OCI-LY7 (cell line): ENCODE data around the gene PER3. TPM values are rescaled to one million over a fixed set of nuclear protein-coding genes. Genes with fewer than 3 reads are reported as not detected.

ENCODE experiments used
- BruUV-seq: library from RNA; stranded (reverse); fragments of 400-500 nt; replicated peaks from 2 replicates; lab custom pipeline; 2021; lab: Mats Ljungman, UMichigan
- CTCF ChIA-PET: fragments of 300-600 bp; sonication (Branson Sonifier 250); formaldehyde crosslinking; loops from one replicate; lab custom pipeline; 2022; ENCODE audit warnings: antibody characterized with exemption; ENCODE audit not compliant: unreplicated experiment; lab: Charles Lee
- POLR2A ChIA-PET: fragments of 300-600 bp; sonication (Branson Sonifier 250); formaldehyde crosslinking; loops from one replicate; lab custom pipeline; 2022; ENCODE audit warnings: antibody characterized with exemption; lab: Charles Lee
- DNase-seq: peaks from one replicate; pipeline ENCODE4 v3.0.0-alpha.2; 2015; ENCODE audit warnings: low spot score
- H2AFZ ChIP-seq: fragments of 200-600 bp; sonication (generic), shearing (Covaris generic); 2 replicates; pipeline ENCODE4 v1.6.1; 2014; ENCODE audit warnings: mild to moderate bottlenecking, antibody characterized with exemption, low read length, moderate library complexity
- H3K27ac ChIP-seq: fragments of 200-600 bp; sonication (generic); 2 replicates; pipeline ENCODE4 v1.5.1; 2014; ENCODE audit warnings: mixed run types, low read depth, mild to moderate bottlenecking, moderate library complexity, low read length, inconsistent platforms; ENCODE audit not compliant: poor library complexity, severe bottlenecking
- H3K36me3 ChIP-seq: fragments of 200-600 bp; sonication (generic); 2 replicates; pipeline ENCODE4 v1.6.1; 2014; ENCODE audit warnings: mild to moderate bottlenecking, antibody characterized with exemption, low read length, moderate library complexity, mixed read lengths; ENCODE audit not compliant: insufficient read depth
- H3K4me1 ChIP-seq: fragments of 200-600 bp; sonication (generic); 2 replicates; pipeline ENCODE4 v1.5.1; 2014; ENCODE audit warnings: mild to moderate bottlenecking, low read length; ENCODE audit not compliant: insufficient read depth, poor library complexity, severe bottlenecking
- H3K4me2 ChIP-seq: fragments of 200-600 bp; sonication (generic); 2 replicates; pipeline ENCODE4 v1.6.1; 2014; ENCODE audit warnings: mild to moderate bottlenecking, low read length
- H3K4me3 ChIP-seq: fragments of 200-600 bp; sonication (generic); 2 replicates; pipeline ENCODE4 v1.5.1; 2014; ENCODE audit warnings: mild to moderate bottlenecking, low read depth, low read length; ENCODE audit not compliant: poor library complexity, severe bottlenecking
- H3K79me2 ChIP-seq: fragments of 200-600 bp; sonication (generic); 2 replicates; pipeline ENCODE4 v1.6.1; 2016; ENCODE audit warnings: low read depth, mild to moderate bottlenecking, low read length, moderate library complexity, mixed read lengths; ENCODE audit not compliant: insufficient read depth
- H3K9me2 ChIP-seq: fragments of 200-600 bp; sonication (generic); 2 replicates; pipeline ENCODE4 v1.6.1; 2016; ENCODE audit warnings: mild to moderate bottlenecking, low read length, mixed read lengths; ENCODE audit not compliant: insufficient read depth
- H3K9me3 ChIP-seq: fragments of 200-600 bp; sonication (generic); 2 replicates; pipeline ENCODE4 v1.6.1; 2014; ENCODE audit warnings: mild to moderate bottlenecking, mixed run types, low read length, mixed read lengths
- H4K20me1 ChIP-seq: fragments of 200-600 bp; sonication (generic); 2 replicates; pipeline ENCODE4 v1.6.1; 2014; ENCODE audit warnings: mild to moderate bottlenecking, antibody characterized with exemption, low read length, moderate library complexity, mixed read lengths; ENCODE audit not compliant: insufficient read depth
- CTCF ChIP-seq: fragments of 200-600 bp; sonication (generic); conservative IDR thresholded peaks from 2 replicates; pipeline ENCODE4 v1.5.1; 2014; ENCODE audit warnings: mild to moderate bottlenecking, antibody characterized with exemption, low read length, moderate library complexity, mixed read lengths
- EZH2phosphoT487 ChIP-seq: fragments of 200-600 bp; sonication (generic); IDR thresholded peaks from 2 replicates; pipeline ENCODE4 v1.6.1; 2018; ENCODE audit warnings: low read depth, borderline replicate concordance, mild to moderate bottlenecking, mixed run types, antibody characterized with exemption, low read length, moderate library complexity, mixed read lengths
- intact Hi-C: fragments of 100-400 bp; cut with micrococcal nuclease; formaldehyde crosslinking; loops from one replicate; pipeline ENCODE4 v1.10.0; 2022; ENCODE audit not compliant: unreplicated experiment
- total RNA-seq, 2 experiments: library from RNA; depleted of rRNA in 1 of 2; stranded (reverse); fragments of >200 nt in 1 of 2; shearing (Covaris generic) in 1 of 2; gene quantifications; 2 replicates each; pipeline ENCODE4 v1.2.3, GENCODE V29; 2014 to 2022

PER3 gene
- total RNA-seq, 2 experiments from 2014 or later = 9.0 to 13.1 TPM

GRCh38 chr1:7863756-7864328 is 79.8 kb downstream of the PER3 start:
- no peak for TF ChIP-seq CTCF
- no peak for TF ChIP-seq EZH2phosphoT487
- Histone ChIP-seq H2AFZ (no peak overlapping the region), H3K9me3 (no peaks in the 10 kb centered on the region), H4K20me1 (no peaks in the 10 kb centered on the region), H3K27ac (no peak overlapping the region), H3K36me3 (no peaks in the 10 kb centered on the region), H3K4me2 (no peak overlapping the region), H3K79me2 (no peaks in the 10 kb centered on the region), H3K9me2 (no peaks in the 10 kb centered on the region), H3K4me3 (no peak overlapping the region), H3K4me1 (no peaks in the 10 kb centered on the region)
- no TSS peak for BruUV-seq
- intact Hi-C loops = no loop called here
- ChIA-PET CTCF (no interaction called here), POLR2A (no interaction called here)
- no peak for DNase-seq

- H3K9me3 ChIP-seq = no peaks in the 10 kb centered on the region
- DNase-seq = no peak
- no peak for TF ChIP-seq CTCF
- TF ChIP-seq EZH2phosphoT487 = no peak
- H3K4me2 ChIP-seq = no peak overlapping the region
- H4K20me1 ChIP-seq = no peaks in the 10 kb centered on the region
- H3K4me1 ChIP-seq = no peaks in the 10 kb centered on the region
- H3K36me3 ChIP-seq = no peaks in the 10 kb centered on the region
- ChIA-PET CTCF (no interaction called here), POLR2A (no interaction called here)
- no TSS peak for BruUV-seq
- H2AFZ ChIP-seq = no peak overlapping the region
- no peak overlapping the region for H3K4me3 ChIP-seq
- no peak overlapping the region for H3K27ac ChIP-seq
- no peaks in the 10 kb centered on the region for H3K9me2 ChIP-seq
- intact Hi-C loops = no loop called here
- H3K79me2 ChIP-seq = no peaks in the 10 kb centered on the region
Observed at GRCh38 chr1:7865978-7866377, 81.9 kb downstream of the PER3 start.

GRCh38 chr1:7868070-7868780 is 84.1 kb downstream of the PER3 start:
- TF ChIP-seq EZH2phosphoT487 (no peak), CTCF (no peak)
- ChIA-PET CTCF (no interaction called here), POLR2A (interaction anchor here (1.3 kb wide), 1 partner anchor 10 kb away, joined by 3 read pairs; no protein-coding TSS in a partner anchor)
- Histone ChIP-seq H3K4me1 (no peaks in the 10 kb centered on the region), H3K4me3 (no peak overlapping the region), H2AFZ (no peak overlapping the region), H4K20me1 (no peaks in the 10 kb centered on the region), H3K4me2 (no peak overlapping the region), H3K9me2 (no peaks in the 10 kb centered on the region), H3K27ac (no peak overlapping the region), H3K36me3 (no peaks in the 10 kb centered on the region), H3K9me3 (no peaks in the 10 kb centered on the region), H3K79me2 (no peaks in the 10 kb centered on the region)
- intact Hi-C loops = no loop called here
- DNase-seq = no peak
- no TSS peak for BruUV-seq
